HuH-7 (cell line): ENCODE results near the gene GRN.
A peak's percentile ranks its signal among the peaks of the same experiment; 100 is the strongest.
"Not testable (repeated sequence)": the region's sequence is repeated elsewhere in the genome, so short reads cannot be mapped to it uniquely, and the experiment has no call there.

Experiments
- DNase-seq: peaks from one replicate; pipeline ENCODE4 v3.0.0; 2011; ENCODE audit warnings: low spot score

Gene GRN

DNA sequence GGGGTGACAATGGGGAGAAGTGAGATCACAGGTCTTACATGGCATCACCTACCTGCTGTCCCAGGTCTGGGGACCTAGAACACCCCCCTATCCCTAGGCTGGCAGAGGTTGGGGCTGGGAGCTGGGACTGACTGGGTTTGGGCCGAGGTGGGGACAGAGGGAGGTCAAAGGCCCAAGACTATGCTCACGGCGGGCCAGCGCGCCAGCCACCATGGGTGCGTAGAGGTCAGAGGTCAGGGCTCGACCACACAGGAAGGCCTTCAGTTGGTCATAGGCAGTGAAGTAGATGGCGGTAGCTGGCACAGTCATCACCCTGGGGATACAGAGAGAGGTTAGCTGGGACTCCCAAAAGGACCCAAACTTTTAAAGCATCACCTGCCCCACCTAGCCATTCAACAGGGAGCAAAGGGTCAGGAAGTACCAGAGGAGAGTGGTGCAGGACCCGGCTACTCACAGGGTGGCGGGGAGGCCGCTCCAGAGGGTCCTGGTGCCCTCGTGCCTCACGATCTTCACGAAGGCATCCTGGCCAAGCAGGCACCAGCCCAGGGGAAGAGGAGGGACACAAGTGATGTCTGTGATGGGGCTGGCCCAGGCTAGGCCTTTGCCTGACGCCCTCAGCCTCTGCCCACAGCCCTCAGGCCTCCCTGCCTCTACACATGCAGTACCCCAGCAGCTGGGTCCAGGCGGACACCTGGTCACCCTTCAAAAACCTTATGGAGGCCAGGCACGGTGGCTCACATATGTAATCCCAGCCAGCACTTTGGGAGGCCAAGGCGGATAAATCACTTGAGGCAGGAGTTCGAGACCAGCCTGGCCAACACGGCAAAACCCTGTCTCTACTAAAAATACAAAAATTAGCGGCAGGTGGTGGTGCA is 23.6 kb upstream of the GRN start:
- DNase-seq, result no peak

DNA sequence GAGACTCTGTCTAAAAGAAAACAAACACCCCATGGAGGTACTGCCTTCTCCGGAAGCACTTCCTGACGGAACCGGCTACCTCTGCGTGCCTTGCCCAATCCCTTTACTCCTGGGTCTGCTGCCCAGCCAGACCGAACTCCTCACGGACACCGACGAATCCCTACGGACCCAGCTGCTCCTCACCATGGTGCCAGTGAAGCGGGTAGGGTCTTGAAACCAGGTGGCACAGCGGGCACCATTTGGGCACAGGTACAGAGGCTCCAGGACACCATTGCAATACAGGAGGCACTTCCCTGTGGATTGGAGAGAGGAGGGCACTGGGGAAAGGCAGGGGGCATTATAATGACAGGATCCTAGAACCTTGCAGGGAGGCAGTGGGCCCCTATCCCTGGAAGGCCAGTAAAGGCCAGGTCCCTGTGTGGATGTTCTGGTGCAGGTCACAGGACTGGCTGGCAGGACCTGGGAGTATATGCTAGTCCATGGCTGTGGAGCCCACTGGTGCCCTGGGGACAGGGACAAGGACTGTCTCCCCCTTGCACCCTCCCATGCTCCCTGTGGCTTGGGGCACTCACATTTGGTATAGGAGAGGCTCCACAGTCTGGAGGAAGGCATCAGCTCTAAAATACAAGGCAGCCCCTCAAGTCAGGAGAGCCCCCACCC is 22.7 kb upstream of the GRN start:
- DNase-seq, result no peak

DNA sequence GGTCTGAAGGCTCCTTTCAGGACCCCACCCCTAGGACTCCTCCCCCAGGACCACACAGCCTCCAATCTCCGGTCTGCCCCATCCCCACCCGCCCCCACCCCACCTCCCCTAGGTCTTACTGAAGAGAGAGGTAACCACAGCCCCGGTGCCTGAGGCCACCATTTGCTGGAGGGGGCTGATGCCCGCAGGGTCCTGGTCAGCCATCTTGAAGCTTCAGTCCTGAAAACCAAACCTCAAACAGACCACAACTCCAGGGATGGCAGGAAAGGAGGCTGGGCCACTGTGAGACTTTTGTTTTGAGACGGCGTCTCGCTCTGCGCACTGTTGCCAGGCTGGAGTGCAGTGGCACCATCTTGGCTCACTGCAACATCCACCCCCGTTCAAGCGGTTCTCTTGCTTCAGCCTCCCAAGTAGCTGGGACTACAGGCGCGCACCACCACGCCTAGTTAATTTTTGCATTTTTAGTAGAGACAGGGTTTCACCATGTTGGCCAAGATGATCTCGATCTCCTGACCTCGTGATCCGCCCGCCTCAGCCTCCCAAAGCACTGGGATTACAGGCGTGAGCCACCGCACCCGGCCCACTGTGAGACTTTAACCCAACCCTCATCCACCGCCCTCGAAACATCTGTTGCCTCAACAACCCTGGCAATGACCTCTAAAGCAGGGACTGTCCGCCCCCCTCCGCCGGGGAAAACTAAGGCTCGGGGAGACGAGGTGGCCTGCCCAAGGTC is 21.6 kb upstream of the GRN start:
- DNase-seq, result no peak

DNA sequence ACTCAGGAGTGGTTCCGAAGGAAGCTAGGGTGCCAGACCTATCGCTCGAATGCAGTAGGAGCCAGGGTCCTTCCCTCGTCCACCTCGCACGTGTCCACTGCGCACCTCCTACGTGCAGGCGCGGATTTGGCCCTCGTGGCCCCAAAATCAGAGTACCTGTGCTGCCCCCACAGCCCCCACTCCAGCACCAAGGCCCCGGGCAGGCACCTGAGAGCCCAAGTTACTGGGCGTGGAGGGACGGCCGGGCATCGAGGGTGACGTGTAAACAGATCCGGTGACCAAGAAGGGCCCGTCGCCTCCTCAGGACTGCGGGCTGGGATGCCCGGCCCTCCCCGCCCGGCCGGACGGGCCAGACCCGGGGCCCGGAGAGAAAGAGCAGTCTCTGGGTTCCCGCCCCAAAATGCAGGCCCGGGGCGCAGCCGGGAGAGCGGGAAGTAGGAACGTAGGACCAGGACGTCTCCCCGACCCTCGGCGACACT is 21.0 kb upstream of the GRN start:
- DNase-seq, result no peak

DNA sequence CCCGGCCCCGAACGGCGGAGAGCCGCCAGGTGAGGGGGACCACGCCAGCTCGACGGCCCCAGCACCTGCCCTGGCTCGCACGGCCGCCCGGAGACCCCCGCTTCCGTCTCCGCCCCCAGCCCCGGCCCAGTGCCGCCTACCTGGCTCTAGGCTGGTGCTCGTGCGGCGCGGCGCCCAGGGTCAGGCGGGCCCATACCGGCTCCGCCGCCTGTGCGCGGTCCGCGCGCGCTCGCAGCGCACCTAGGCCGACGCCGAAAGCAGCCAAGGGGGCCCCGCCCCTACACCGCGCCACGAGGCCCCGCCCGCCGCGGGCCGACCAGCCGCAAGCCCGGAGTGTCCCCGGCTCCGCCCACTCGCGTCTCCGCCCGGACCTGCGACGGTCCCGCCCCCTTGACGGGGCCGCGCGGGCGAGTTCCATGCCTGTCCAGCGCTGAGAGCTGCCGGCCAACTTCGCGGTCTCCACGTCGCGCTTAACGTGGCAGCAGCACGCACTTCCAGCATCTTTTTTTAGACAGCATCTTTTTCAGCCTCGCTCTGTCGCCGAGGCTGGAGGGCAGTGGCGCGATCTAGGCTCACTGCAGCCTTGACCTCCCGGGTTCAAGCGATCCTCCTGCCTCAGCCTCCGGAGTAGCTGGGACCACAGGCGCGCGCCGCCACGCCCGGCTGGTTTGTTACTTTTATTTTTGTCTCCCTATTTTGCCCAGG is 20.4 kb upstream of the GRN start, which contains the start of gene SLC25A39:
Gene SLC25A39, minus strand, starts transcription at position 253 of the 705 bp plus-strand sequence. CDS start 1,261 bp downstream, outside the sequence.
- DNase-seq, result peak; percentile 88

DNA sequence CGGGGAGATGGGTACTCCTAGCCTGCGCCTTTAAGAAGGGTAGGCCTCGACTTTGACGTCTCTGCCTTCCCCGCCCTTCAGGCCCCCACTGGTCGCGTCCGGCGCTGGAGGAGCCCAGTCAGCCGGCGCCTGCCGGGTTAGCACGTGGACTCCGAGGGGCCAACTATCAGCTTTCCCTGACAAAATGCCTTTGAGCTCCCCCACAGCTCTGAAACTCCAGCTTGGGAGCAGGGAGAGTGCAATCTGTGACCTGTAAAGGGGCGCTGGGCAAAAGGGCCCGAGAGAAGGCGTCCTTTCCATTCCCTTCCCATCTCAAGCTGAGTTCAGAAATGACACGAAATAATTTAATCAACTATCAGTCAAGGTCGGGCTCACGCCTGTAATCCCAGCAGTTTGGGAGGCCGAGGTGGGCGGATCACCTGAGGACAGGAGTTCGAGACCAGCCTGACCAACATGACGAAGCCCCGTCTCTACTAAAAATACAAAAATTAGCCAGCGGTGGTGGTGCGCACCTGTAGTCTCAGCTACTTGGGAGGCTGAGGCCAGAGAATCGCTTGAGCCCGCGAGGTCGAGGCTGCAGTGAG is 18.1 kb upstream of the GRN start:
- peak; percentile 89 for DNase-seq

DNA sequence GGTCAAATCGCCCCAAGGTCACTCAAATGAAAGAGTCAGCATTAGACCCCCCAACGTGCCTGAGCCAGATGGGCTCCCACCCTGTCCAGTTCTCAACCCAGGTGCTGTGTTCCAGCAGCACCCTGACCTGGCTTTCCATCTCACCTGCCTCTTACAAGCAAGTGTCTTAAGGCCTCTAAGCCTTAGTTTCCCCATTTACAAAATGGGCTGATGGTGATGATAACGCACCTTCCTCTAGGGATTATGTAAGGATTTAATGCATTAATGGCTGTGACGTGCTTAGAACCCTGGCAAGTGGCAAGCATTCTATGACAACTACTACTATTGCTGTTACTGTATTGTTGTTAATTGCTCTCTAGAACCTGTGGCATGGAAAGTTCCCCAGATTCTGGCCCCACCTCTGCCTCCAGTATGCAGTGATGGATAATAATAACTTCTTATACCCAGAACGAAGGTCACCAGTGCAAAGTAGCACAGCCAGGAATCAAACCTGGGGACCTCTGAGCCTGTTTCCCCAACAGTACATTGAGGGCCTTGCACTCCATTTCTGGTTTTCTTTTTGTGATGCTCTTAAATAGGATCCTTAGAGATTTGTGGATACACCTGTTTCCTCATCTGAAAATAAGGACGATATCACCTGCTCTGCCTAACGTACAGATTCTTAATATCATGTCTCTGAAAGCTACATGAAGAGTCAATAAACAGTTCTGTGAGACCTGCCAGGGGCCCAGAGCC is 17.2 kb upstream of the GRN start:
- DNase-seq, result no peak

DNA sequence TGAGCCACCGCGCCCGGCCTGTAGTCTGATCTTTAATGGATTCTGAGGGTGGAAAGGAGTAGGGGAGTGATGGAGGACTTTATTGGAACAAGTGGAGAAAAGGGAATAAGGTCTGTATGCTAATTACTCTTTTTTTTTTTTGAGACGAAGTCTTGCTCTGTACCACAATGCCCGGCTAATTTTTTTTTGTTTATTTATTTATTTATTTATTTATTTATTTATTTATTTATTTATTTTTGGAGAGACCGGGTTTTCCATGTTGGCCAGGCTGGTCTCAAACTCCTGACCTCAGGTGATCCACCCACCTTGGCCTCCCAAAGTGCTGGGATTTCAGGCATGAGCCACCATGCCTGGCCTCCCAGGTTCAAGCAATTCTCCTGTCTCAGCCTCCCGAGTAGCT is 15.6 kb upstream of the GRN start:
- not testable (repeated sequence) for DNase-seq

DNA sequence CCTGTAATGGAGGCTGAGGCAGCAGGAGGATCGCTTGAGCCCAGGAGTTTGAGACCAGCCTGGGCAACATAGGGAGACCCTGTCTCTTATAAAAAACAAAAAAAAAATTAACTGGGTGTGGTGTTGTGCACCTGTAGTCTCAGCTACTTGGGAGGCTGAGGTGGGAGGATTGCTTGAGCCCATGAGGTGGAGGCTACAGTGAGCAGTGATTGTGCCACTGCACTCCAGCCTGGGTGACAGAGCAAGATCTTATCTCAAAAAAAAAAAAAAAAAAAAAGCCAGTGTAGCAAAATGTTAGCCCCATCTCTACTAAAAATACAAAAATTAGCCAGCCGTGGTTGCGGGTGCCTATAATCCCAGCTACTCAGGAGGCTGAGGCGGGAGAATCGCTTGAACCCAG is 14.8 kb upstream of the GRN start:
- not testable (repeated sequence) for DNase-seq

DNA sequence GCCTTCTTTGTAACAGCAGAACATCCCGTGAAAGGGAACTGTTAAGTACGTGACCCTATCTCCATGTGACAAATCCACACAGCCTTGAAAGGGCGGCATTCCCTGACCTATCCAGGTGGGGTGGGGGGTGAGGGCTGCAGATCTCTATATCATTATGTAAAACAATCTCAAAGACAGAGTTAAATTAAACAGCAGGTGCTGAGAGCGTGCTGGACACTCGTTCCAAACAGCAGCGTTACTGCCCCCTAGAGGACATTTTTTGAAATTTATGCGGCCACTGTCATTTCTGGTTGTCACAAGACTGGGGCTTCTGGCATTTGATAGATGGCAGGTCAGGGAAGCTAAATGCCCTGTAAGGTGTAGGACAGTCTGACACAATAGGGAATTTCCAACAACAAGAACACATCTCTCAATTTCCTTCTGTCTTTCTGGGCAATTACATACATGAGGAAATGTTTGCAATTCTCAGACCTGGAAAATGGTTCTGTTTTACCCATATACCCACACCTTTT is 13.8 kb upstream of the GRN start:
- peak; percentile 71 for DNase-seq

DNA sequence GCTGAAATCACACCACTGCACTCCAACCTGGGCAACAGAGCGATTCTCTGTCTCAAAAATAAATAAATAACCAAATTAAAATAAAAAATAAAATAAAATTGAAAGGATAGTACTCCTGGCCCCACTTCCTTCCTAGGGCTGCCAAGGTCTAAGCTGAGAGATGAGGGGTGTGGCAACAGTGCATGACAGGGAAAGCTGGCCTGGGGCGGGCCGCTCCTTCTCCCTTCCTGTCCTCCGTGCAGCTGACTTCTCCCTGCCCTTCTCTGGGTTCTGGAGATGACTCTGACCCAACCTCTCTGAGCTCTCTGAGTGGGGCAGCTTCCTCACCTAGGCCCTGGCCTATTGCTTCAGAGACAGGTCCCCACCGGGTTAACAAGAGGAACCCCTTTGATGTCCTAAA is 11.7 kb upstream of the GRN start:
- DNase-seq, result no peak

DNA sequence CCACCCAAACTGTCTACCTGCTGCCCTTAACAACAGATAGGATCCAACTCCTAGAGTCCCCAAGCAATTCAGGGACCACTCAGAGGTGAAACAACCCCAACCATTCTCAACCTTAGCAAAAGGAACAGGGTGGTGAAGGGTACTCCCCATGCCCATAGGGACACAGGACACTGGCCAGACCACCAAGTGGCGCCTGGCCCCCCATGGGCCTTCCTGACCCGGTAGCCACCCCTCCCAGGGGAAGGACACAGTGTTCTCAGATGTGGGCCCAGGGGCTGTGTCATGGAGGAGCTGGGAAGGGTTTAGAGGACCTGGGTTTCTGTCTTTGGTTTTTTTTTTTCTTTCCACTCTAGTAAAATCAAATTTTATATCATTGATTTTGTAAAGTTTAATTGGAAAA is 10.8 kb upstream of the GRN start:
- no peak for DNase-seq

DNA sequence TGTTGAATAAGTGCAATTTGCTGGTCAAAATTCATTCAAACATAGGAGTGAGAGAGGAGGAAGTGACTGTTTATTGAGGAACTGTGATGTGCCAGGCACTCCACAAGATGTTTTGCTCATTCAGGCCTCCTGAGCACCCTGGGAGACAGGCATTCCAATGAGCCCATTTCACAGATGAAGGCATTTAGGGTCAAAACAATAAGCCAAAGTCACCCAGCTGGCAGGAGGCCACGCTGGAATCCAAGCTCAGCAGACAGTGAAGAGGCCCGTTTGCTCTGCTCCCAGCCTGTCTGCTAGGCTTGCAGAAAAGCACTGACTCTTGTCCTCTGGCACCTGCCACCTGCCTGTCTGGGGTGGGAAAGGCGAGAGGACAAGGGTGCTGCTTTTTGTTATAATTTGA is 10.4 kb upstream of the GRN start:
- no peak for DNase-seq

DNA sequence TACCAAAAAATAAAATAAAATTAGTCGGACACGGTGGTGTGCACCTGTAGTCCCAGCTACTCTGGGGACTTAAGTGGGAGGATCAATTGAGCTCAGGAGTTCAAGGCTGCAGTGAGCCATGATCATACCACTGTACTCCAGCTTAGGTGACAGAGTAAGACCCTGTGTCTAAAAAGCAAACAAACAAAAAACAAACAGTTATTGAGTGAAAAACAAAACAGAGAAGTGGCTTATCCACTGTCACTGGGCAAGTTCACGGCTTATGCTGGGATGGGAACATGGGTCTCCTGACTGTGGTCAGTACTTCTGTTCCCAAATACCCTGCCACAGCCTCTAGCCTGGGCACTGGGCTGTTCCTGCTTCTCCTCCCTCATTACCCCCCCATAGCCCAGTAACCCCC is 9.5 kb upstream of the GRN start:
- DNase-seq, result no peak

DNA sequence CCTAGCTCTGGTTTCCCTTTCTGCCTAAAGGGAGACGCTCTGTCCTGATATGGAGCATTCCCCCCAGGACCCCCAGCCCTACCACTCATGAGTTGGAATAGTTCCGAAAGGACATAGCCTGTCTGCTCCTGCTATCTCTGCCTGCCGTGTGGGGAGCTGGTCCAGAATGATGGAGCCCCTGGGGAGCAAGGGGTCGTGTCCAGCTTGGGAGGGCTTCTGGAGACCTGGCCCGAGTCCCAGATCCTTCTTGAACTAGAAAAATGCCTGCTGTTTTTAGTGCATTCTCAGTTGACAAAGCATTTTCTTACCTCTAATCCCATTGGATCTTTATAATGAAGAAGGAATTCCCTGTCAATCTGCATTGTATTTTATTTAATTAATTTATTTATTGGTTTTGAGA is 9.1 kb upstream of the GRN start:
- DNase-seq, result no peak

DNA sequence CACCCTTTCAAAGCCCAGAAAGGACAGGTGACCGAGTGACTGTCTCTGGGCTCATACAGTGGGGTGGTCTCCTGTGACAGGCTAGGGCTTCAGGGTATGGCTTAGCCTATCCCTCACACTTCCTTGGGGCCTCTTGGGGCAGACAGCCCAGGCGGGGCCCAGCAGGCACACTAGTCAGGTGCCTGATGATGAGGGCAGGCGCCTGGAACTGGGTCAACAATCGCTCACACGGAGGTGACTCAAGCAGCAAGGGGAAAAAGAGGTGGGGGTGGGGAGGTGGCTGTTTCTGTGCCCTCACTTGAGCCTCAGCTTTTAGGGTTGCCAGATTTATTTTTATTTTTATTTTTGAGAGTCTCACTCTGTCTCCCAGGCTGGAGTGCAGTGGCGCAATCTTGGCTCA is 6.4 kb upstream of the GRN start:
- DNase-seq, result no peak

DNA sequence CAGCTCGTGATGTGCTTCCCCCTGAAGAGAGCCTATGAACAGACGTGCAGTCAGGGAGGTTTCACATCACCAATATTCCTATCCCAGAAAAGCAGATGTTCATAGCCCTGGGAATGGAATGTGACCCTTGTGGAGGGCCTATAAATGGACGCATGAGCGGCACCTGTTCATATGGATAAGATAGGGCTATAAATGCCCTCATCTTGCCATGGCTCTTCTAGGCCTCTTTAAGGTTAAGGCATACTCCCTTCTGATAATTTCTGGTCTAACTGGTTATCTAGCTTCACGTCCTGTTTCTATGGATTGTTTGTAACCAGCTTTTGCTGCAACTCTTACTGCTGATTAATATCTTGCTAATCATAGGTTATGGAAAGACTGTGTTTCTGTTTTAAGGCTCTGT is 4.5 kb upstream of the GRN start:
- DNase-seq, result not testable (repeated sequence)

DNA sequence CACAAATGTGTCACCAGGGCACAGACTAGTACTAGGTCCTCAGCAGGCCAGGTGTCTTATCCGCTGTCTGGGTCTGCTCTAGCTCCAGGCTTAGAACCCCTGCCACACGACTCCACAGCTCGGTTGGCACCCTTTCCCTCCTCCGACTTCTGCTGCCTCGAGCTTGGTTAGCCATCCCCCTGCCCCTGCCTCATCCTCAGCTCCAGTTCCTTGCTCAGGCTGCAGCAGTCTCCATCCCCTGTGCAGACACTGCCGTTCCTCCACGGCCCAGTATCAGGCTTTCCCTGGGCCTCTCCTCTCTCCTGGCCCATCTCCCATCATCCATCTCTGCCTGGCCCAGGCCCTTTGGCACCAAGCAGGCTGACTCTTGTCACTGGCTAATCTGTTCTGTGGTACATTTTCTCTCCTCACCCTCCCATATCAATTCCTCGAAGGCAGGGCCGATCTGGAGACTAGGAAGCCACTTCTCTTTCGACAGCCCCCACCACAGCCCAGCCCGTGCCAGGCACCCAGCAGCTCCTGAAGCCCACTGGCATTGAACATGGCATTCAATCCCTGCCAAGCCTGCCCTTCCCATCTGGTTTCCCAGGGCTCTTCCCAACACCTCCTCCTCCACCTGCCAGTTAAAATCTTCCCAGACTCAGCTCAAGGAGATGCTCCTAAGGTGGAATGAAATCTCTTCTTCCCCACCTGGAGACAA is 1.4 kb upstream of the GRN start:
- DNase-seq, result no peak

DNA sequence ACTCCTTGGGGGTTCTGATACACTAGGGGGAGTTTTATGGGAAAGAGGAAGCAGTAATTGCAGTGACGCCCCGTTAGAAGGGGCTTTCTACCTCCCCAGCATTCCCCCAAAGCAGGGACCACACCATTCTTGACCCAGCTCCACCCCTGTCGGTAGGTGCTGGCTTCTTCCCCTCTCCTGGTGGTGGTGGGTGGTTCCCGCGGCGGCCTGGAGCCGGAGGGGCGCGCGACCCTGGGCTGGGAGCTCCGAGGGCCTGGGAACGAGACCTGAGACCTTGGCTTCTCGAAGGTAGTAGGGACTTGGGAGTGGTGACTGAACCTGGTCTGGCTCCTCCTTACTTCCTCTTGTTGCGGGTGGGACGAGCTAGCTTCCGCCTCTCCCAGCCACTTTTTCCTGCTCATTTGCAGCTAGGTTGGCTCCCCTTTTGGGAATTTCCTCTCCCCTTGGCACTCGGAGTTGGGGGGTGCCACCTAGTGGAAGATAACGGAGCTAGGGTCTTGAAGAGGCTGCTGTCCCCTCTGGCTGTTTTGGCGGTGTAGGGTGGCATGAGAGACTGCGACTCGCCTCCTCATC is 438 bp downstream of the GRN start:
- no peak for DNase-seq
